ENCODE measurements around the gene ATP2B2.

DNA sequence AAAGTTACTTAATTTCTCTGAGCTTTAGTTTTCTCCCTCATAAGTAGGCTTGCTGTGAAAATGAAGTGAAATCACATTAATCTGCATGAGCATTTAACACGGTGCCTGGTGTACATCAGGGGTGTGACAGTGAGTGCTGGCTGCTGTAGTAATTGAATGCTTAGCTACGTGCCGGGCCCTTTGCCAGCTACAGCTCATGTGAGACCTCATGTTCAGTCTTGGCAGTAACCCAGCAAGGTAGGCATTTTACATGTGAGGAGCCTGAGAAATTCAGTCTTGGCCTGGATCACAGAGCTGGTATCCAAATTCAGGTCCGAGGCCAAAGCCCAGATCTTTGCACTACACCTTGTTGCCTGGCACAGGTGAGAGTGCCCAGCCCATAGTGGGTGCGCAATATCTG lies 221.7 kb downstream of the ATP2B2 start:
- TF ChIP-seq CTCF (IDR thresholded peaks at IDR 0.05) (no peak), POLR2AphosphoS5 (IDR thresholded peaks at IDR 0.05) (no peak), EP300 (IDR thresholded peaks at IDR 0.05) (no peak)
